Stimulated activated CD4-positive, alpha-beta T cell treated with anti-CD3 and anti-CD28 coated beads, Interleukin-15, amount 100 ng/mL, for 1 hour (primary cell): ENCODE results near the gene SEC61A2.
"Not testable (repeated sequence)": the region's sequence is repeated elsewhere in the genome, so short reads cannot be mapped to it uniquely, and the experiment has no call there.

Experiments used
- DNase-seq, 2 donors: peaks; one replicate each; pipeline ENCODE4 v3.0.0-alpha.2; 2020; ENCODE audit warnings: low read depth in 1 of 2, low spot score in 1 of 2

SEC61A2 gene

DNA sequence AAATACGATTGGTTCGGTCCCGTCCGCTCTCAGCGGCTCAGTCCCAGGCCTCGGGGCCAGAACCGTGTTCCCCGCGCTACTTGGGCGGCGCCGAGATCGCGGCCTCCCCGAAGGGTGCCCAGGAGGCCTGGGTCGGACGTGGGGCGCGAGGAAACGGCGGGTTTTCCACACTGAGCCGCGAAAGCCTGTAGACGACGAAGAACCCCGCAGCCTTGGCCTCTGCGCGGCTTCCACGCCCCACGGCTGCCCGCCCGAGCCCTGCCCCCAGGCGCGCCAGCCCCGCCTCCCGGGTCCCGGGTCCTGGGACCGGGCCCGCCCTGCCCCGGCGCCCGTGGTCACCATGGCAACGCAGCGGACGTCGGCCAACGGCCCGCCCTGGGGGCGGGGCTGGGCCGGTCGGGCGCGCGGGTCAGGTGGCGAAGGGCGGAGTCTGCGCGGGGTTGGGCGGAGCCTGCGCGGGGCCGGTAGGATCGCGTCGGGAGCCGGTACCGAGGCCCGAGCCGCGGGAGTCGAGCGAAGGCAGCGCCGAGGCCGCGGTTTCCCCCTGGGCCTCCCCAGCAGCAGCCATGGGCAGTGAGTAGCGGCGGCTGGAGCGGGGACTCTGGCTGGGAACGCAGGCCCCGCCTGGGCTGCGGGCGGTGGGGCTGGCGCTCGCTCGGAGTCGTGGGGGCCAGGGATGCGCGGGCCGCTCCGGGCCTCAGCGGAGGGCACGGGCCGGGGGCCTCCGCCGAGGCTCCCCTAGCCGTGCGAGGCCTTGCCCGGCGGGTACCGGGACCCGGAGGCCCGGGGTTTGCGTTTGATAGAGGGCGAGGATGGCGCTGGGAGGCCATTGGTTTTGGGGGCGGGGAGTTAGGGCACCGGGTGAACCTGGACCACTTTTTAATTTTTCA is at the start of gene SEC61A2:
Gene SEC61A2 (plus strand): TSS at position 456 of the 890 bp plus-strand sequence. CDS start 111 bp downstream, at position 567.
- DNase-seq = peak; percentile 97 to 99

DNA sequence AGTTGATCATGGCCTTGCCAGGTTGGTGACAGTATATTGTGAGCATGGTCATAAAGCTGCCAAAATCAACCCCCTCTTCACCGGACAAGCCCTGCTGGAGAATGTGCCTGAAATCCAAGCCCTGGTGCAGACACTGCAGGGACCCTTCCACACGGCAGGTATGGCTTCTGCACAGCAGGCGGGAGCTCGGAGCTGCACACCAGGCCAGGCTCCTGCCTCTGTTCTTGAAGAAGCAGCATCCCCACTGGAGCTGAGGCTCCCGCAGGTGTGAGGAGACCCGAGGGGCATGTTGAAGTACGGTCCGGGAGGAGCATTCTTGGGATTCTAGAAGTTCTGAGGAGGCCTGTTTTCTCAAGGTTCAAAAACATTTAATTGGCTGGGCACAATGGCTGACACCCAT is 48.0 kb upstream of the SEC61A2 start:
- DNase-seq = no peak

DNA sequence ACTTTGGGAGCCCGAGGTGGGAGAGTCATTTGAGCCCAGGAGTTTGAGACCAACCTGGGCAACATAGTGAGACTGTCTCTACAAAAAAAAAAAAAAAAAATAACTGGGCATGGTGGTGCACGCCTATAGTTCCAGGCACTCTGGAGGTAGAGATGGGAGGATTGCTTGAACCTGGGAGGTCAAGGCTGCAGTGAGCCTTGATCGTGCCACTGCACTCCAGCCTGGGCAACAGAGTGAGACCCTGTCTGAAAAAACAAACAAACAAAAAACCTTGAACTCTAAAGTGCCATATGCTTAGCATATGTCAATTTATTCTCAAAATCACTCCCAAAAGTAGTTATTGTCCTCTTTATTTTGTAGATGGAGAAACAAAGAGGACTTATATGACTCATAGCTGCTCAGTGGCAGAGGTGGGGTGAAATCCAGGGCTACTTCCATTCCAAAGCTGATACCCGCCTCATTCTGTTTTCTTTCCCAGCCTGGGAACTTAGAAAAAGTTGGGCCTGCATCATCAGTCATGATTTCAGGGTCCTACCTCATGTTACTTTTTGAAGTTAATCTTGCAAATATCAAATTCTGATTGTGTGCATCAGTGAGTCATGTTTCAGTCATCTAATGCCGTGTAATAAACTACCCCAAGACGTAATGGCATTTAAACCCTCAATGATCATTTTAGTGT is 47.5 kb upstream of the SEC61A2 start:
- DNase-seq = no peak

DNA sequence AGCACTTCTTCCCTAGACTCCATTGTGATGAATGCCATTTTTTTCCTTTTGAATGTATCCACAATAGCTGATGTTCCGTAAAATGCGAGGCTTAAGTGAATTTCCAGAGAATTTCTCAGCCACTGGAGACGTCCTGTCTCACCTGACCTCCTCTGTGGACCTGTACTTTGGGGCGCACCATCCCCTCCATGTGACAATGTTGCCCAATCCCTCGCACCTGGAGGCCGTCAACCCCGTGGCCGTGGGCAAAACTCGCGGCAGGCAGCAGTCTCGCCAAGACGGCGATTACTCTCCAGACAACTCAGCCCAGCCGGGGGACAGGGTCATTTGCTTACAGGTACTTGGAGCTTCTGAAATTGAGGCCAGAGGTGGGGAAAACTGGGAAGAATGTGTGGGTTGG is 40.6 kb upstream of the SEC61A2 start:
- no peak for DNase-seq

DNA sequence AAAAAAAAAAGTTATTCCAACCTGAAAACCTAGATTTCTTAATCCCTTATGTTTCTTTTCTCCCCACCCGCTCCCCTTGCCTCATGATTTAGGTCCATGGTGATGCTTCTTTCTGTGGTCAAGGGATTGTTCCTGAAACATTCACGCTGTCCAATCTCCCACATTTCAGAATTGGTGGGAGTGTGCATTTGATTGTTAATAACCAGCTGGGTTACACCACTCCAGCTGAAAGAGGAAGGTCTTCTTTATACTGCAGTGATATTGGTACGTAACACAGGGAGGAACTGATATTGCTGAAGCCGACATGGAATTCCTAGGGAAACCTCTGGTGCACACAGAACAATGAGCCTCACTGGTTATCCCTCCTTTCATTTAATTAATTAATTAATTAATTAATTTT is 38.1 kb upstream of the SEC61A2 start:
- no peak for DNase-seq

DNA sequence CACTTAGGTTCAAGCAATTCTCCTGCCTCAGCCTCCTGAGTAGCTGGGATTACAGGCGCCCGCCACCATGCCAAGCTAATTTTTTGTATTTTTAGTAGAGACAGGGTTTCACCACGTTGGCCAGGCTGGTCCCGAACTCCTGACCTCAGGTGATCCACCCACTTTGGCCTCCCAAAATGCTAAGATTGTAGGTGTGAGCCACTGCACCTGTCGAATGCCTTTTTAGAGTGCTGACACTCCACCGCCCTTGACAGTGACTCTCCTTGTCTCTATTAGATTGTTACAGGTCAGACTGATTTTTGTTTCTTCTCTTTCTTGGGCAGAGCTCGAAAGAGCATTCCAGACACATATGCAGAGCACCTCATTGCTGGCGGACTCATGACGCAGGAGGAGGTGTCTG is 32.1 kb upstream of the SEC61A2 start:
- DNase-seq = not testable (repeated sequence)

DNA sequence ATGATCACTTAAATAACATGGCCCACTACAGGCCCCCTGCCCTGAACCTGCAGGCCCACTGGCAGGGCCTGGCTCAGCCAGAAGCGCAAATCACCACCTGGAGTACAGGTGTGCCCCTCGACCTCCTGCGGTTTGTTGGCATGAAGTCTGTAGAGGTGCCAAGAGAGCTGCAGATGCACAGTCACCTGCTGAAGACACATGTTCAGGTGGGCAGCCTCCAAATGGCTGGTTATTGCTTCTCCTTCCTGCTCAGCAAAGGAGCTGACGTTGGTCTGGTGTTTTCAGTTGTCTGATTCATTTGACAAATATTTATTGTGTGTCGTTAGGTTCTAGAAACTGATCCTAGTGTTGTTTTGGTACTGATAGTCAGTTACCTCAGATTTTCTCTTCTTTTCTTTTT is 31.7 kb upstream of the SEC61A2 start:
- DNase-seq = no peak

DNA sequence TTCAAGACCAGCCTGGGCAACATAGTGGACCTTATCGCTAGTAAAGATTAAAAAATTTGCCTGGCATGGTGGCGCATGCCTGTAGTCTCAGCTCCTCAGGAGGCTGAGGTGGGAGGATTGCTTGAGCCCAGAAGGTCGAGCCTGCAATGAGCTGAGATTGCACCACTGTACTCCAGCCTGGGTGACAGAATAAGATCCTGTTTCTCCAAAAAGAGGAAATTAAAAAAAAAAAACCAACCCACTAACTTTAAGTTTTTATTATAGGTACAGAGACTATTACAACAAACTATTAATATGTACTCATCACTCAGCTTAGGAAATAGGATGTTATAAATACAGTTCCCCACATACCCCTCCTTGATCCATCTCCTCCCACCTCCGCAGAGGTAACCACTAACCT is 30.5 kb upstream of the SEC61A2 start:
- no peak for DNase-seq

DNA sequence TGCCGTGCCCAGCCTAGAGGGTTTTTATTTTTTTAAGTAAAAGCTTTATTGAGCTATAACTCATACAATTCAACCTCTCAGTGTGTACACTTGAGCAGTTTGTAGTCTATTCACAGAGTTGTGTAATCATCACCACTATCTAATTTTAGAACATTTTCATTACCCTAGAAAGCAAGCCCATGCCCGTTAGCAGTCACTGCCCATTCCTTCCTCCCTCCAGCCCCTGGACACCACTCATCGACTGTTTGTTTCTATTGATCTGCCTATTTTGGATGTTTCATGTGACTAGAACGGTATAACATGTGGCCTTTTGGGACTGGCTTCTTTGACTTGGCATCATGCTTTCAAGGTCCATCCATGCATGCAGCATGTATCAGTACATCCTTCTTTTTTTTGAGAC is 25.7 kb upstream of the SEC61A2 start:
- no peak for DNase-seq

DNA sequence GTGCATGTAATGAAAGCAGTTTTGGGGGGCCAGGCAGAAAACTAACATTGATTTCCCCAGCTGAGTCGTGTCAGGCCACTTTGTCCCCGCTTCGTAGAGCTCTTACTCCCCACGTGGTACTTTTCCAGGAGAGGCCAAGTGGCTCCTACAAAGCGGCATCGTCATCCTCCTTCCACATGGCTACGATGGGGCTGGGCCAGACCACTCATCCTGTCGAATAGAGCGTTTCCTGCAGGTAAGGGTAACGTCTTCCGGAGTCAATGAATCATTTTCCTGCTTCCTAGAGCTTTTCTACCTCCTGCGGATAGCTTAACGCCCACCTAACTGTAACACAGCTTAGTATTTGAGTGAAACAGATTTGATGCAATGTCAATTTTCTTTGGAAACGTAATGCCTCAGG is 21.7 kb upstream of the SEC61A2 start:
- DNase-seq = no peak

DNA sequence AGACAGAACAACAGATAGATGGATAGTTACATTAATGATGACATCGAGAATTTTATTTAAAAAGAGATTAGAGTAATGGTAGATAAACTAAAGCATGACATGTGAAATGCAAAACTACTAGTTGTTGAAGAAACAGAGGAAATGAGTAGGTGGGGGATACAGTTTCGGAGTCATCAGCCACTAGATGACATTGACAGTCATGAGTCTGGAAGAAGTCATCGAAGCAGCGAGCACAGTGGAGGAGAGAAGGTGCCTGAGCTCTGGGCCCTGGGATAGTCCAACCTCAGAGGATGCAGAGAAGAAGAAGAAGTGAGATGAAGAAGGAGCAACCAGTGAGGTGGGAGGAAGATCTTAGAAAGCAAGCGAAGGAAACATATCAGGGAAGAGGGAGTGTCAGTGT is 20.2 kb upstream of the SEC61A2 start:
- DNase-seq = no peak

DNA sequence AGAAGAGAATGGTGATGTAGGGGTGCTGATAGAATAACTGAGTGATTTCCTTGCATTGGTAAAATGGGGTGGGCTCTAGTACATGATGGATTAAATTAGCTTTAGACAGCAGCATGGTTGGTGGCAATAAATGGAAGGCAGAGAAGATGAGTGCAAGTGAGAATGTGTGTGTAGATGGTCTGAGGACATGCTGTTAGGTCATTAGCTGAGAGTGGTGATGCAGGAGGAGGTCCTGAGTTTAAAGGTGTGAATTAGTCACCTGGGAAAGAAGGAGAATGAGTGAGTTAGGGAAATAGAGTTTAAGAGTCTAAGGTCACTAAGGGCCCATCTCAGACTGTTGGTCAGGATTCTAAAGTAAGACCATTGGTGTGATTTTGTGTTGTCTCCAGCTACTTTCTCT is 17.9 kb upstream of the SEC61A2 start:
- no peak for DNase-seq

DNA sequence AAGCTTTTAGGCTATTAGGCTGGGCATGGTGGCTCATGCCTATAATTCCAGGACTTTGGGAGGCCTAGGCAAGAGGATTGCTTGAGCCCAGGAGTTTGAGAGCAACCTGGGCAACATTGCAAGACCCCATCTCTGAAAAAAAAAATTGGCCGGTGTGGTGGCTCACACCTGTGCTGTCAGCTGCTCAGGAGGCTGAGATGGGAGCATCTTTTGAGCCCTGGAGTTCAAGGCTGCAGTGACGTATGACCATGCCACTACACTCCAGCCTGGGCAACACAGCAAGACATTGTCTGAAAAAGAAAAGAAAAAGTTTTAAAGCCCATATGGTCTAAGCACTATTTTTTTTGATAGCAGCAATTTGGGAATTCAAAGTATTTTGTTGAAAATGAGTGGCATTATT is 15.8 kb upstream of the SEC61A2 start:
- DNase-seq = no peak

DNA sequence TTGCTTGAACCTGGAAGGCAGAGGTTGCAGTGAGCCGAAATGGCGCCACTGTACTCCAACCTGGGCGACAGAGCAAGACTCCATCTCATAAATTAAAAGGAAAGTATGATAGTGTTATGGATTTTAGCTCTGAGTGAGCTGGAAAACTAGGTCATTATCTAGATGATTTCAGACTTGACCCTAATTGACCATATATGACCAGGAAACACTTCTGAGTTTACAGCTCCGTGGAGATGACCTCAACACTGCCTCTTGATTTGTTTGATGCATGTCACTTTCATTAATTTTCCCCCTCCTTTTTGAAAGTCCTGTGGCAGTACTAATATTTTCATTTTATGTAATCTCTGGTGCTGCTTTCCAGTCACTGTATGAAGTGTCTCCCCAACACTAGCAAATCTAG is 7.8 kb upstream of the SEC61A2 start:
- DNase-seq = no peak

DNA sequence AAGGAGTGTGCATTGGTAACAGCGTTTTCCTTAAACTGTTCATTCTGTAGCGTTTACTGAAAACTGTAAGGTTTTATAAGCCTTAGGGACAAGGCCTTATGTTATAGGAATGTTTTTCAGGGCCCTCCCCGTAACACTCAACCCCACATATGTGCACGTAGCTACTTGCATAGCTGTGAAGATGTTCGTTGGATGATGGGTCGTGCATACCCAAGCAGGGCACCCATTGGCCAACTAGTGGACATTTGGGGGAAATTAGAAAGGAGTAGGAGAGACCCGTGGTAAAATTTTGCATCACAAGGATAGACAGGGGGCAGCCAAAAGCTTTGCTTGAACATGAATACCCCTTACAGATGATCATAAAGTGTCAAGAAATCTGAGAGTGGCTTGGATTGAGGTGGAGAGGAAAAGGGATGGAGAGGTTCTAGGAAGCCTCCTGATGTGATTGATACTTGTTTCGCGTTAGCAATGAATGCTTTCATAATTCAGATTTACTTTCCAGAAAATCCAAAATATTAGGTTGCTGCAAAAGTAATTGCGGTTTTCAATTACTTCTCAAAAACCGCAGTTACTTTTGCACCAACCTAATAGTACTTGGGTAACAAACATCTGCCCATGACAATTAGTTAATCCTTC is 878 bp downstream of the SEC61A2 start:
- no peak for DNase-seq

DNA sequence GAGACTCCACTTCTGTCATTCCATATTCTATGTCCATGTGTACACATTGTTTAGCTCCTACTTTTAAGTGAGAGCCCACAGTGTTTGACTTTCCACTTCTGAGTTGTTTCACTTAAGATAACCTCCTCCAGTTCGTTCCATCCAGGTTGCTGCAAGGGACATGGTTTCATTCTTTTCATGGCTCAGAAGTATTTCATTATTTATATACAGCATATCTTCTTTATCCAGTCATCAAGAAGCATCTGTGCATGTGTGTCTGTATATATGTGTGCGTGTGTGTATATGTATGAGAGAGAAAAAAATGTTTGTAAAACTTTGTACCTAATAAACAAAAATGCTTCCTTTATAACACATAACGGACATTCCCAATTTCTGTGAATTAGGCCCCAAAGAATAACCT is 6.2 kb downstream of the SEC61A2 start:
- DNase-seq = no peak

DNA sequence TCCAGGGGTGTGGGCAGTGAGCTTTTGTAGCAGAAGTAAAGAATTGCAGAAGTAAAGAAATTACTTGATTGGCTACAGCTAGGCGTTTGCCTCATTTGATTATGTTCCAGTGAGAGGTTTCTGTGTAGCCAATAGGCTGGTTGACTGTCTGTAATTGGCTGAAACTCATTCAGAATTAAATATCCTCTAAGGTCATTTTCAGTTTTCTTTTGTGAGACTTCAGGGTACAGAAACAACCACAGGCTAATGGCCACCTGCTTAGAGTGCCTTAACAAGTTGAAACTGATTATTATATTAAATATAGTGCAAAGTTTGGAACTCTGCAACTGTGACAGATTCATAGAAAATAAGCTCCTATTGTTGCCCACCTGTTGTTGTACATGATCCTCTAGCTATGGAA is 10.6 kb downstream of the SEC61A2 start:
- DNase-seq = no peak

DNA sequence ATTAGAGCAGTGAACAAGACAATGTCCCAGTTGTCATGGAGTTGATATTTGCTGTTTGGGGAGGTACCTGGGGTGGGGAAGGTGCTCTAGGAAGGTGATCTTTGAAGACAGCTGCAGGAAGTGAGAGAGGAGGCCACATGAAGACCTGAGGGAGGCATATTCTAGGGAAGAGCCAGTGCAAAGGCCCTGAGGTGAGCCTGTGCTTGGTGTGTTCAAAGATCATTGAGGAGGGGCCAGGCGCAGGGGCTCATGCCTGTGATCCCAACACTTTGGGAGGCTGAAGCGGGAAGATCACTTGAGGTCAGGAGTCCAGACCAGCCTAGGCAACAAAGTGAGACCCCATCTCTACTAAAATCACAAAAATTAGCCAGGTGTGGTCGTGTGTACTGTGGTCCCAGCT is 15.1 kb downstream of the SEC61A2 start:
- no peak for DNase-seq

DNA sequence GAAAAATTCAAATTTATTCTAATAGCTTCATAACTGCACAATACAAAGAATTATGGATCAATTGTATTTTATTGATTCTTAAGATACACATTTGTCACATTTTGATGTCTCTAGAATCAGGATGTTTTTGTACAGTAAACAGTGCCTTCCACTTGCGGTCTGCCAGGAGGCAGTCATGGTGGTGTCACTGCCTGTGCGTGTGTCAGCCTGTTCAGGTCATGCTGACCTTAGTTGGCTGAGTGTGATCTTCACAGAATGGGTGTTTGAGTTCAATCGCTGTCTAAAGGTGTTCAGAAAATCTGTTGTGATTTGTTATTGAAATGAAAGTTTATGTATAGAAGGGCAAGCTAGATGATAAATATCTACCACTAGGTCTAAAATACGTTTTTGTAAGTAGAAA is 20.7 kb downstream of the SEC61A2 start:
- DNase-seq = no peak

DNA sequence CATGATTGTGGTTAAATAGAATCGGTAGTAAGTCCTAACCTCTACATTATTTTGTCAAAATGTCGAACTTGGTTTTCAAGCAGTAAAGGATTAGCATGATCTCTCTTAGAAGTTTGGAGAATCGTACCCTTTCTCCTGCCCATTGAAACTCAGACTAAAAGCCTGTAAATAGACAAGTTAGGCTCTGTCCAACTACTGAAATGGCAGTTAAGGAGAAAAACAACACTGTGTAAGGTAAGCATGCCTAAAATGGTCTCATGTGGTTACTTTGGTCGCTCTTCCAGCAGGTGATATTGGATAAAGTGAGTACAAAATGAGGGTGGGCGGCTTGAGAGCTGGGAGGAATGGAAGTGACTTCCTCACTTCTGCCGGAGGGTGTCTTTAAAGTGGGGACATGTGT is 25.0 kb downstream of the SEC61A2 start:
- no peak for DNase-seq

DNA sequence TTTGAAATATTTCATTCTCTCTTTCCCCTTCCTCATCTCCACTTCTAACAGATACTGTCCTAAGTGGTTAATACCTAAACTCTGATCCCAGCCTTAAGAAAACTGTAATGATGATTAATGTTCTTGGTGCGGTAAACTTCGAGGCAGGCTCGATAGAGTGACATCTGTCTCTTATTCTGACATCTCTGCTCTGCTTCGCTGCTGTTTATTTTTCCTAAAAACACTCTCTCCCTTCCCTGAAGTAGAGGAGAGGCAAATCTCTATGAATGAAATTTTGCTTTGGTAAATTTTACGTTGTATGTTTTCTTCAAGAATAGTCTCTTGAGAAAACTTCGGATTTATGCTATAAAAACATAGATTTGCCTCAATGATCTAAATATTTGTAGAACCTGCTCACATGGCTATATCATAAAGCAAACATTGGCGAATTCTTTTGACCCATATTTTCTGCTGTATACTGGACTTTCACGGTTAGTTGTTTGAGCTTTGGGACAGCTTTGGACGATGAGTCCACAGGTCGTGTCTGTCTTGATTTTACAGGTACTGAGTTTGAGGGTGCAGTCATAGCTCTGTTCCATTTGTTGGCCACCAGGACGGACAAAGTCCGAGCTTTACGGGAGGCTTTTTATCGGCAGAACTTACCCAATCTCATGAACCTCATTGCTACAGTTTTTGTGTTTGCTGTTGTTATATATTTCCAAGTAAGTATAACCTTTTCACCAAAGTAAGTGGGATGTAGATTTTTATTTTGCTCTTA is 27.1 kb downstream of the SEC61A2 start:
- DNase-seq = no peak
